Kidney (tissue), 14 donors: ENCODE data around the gene CYB561D2. TPM values are rescaled to one million over a fixed set of nuclear protein-coding genes. Genes with fewer than 3 reads are reported as not detected.

ENCODE experiments used
- DNase-seq, 5 donors: peaks; one replicate each; pipeline ENCODE4 v3.0.0-alpha.2; 2013 to 2020
- FAIRE-seq: peaks from 2 replicates; lab custom pipeline; 2012; peaks lifted over from hg19 to GRCh38; lab: Jason Lieb, UNC
- H3K27ac ChIP-seq, 2 donors: one replicate each; pipeline ENCODE4 v1.7.0; 2013; ENCODE audit warnings: low read depth in 2 of 2, low read length in 2 of 2, inconsistent platforms in 1 of 2
- H3K27me3 ChIP-seq: one replicate; pipeline ENCODE4 v1.7.1; 2013; ENCODE audit warnings: low read length, inconsistent platforms; ENCODE audit not compliant: control insufficient read depth, insufficient read depth
- H3K36me3 ChIP-seq, 3 donors: one replicate each; pipeline versions ENCODE4 v1.7.0 to v1.7.1; 2013; ENCODE audit warnings: low read length in 3 of 3, control low read depth in 1 of 3, inconsistent platforms in 1 of 3; ENCODE audit not compliant: insufficient read depth in 3 of 3, control insufficient read depth in 2 of 3
- H3K4me1 ChIP-seq, 3 donors: one replicate each; pipeline versions ENCODE4 v1.7.0 to v1.7.1; 2013; ENCODE audit warnings: low read length in 3 of 3, inconsistent platforms in 1 of 3, low read depth in 1 of 3; ENCODE audit not compliant: control insufficient read depth in 2 of 3, insufficient read depth in 2 of 3
- H3K4me3 ChIP-seq, 3 donors: one replicate each; pipeline versions ENCODE4 v1.7.0 to v1.8.1; 2013; ENCODE audit warnings: low read length in 3 of 3, control low read depth in 1 of 3, inconsistent platforms in 1 of 3
- H3K9ac ChIP-seq, 3 donors: one replicate each; pipeline versions ENCODE4 v1.7.0 to v1.7.1; 2013; ENCODE audit warnings: low read length in 3 of 3, control low read depth in 1 of 3, inconsistent platforms in 1 of 3
- H3K9me3 ChIP-seq, 3 donors: one replicate each; pipeline versions ENCODE4 v1.7.0 to v1.7.1; 2013; ENCODE audit warnings: low read length in 3 of 3, control low read depth in 1 of 3, inconsistent platforms in 1 of 3; ENCODE audit not compliant: control insufficient read depth in 2 of 3, insufficient read depth in 1 of 3
- intact Hi-C: fragments of 100-400 bp; cut with DNase I; formaldehyde crosslinking; loops from one replicate; pipeline ENCODE4 v1.11.1; 2022
- polyA plus RNA-seq: library from polyadenylated mRNA; stranded (reverse); fragments of 350-450 nt; fragmentation: Illumina TruSeq; extraction: RNeasy Lipid Tissue Mini Kit (QIAGEN cat#74804); gene quantifications from one replicate; pipeline ENCODE4 v1.2.3, GENCODE V29; 2014; ENCODE audit warnings: low read depth, low replicate concordance; ENCODE audit not compliant: insufficient read depth
- total RNA-seq: library from RNA; stranded (reverse); fragmentation: NEBNext Ultra II Directional; extraction: Animal tissue kit (Norgen Biotek cat#: 25700); gene quantifications from one replicate; pipeline ENCODE4 v1.2.1, GENCODE V29; 2021
- TF ChIP-seq, protein P1 (sequence below): IDR thresholded peaks from 3 replicates; pipeline ENCODE4 v1.5.1; 2012; ENCODE audit warnings: mild to moderate bottlenecking, moderate library complexity, borderline replicate concordance; ENCODE audit not compliant: insufficient read depth; ENCODE audit errors: extremely low read depth
- donor health status: control.
- donor health status: control.
- donor health status: control.
- donor health status: control.
- donor health status: control.
- donor health status: DM: yes; HTN: yes; CAD: no.
- donor health status: Normal renal cell carcinoma (clear cell type).

CYB561D2 gene
- total and polyA plus RNA-seq, 2 donors from 2014 or later: 28.5 to 38.8 TPM

DNA sequence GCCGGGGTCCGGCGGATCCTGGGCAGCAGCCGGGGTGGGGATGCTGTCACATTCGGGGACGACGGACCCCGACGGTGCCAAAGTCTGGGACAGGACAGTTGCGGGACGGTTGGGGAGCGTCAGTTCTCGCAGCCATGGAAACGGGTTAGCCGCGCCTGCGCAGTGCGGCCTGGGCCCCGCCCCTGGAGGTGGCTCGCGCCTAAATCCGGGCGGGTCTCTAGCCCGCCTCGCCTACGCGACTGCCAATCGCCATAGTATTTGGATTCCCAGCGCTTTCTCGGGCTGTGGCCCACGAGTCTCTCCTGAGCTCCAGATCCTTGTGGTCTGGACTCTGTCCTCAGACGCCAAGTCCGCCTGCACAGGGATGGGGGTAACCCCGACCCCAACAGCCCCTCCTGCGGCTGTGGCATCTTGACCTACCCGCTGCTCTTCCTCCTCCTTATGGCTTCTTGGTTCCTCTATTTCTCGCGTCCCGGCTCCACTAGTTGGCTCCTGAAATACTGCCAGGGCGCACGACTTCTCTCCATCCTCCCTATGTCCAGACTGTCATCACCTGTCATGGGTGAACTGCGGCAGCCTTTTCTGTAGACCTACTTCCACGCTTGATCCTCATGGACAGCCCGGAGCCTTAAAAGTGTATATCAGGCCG lies 5.0 kb upstream of the CYB561D2 start, which contains the start of gene ZMYND10:
Gene ZMYND10, minus strand, starts transcription at position 147 of the 649 bp plus-strand sequence. CDS start 153 bp downstream, outside the sequence.
- no peaks in the 10 kb centered on the region for H3K27me3 ChIP-seq
- no peak within 1 kb of the TSS for H3K27ac ChIP-seq
- DNase-seq: peak; percentile 56 to 88 (median 70)
- H3K9me3 ChIP-seq: no peaks in the 10 kb centered on the region
- TF ChIP-seq, protein P1, sequence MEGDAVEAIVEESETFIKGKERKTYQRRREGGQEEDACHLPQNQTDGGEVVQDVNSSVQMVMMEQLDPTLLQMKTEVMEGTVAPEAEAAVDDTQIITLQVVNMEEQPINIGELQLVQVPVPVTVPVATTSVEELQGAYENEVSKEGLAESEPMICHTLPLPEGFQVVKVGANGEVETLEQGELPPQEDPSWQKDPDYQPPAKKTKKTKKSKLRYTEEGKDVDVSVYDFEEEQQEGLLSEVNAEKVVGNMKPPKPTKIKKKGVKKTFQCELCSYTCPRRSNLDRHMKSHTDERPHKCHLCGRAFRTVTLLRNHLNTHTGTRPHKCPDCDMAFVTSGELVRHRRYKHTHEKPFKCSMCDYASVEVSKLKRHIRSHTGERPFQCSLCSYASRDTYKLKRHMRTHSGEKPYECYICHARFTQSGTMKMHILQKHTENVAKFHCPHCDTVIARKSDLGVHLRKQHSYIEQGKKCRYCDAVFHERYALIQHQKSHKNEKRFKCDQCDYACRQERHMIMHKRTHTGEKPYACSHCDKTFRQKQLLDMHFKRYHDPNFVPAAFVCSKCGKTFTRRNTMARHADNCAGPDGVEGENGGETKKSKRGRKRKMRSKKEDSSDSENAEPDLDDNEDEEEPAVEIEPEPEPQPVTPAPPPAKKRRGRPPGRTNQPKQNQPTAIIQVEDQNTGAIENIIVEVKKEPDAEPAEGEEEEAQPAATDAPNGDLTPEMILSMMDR: no peak
- intact Hi-C loops: loop anchor here (5.0 kb wide), 1 partner anchor 197 kb away; no protein-coding TSS in a partner anchor
- FAIRE-seq: no peak
- peak within 1 kb of the TSS in 2 of 3 donors; percentile 35 to 51 for H3K9ac ChIP-seq
- H3K36me3 ChIP-seq: peaks cover 0 to 4% (median 4%) of the 10 kb centered on the region in 3 donors
- peak within 1 kb of the TSS; percentile 24 to 46 (median 36) for H3K4me3 ChIP-seq
- peaks cover 0 to 24% (median 6%) of the 10 kb centered on the region in 3 donors for H3K4me1 ChIP-seq

DNA sequence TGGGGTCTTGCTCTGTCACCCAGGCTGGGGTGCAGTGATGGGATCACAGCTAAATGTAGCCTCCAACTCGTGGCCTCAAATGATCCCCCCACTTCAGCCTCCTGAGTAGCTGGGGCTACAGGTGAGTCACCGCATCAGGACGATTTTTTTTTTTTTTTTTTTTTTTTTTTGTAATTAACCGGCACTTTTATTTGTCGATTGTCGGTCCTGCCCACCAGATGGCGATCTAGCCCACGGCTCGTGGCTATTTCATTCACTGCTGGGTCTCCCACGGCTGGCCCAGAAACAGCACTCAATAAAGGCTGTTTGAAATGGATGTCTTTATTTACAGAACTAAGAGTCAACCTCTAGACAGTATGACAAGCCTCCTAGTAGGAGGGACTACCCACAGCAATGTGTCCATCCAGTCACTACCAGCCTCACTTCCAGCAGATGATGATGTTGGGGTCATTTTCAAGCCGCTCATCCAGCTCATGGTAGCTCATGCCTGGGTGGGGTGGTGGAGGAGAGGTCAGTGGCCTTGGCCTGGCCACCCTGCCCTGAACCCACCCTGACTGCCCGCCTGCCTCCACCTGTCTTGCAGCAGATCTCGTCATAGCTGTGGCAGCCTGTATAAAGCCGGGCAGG lies 3.4 kb upstream of the CYB561D2 start:
- Histone ChIP-seq H3K9me3 (no peaks in the 10 kb centered on the region), H3K27me3 (no peaks in the 10 kb centered on the region), H3K36me3 (peaks cover 0 to 4% (median 4%) of the 10 kb centered on the region in 3 donors), H3K4me1 (peaks cover 0 to 33% (median 14%) of the 10 kb centered on the region in 3 donors), H3K9ac (no peak overlapping the region), H3K4me3 (peak overlapping the region in 1 of 3 donors; percentile 11), H3K27ac (no peak overlapping the region)
- FAIRE-seq: peak; percentile 85
- intact Hi-C loops: loop anchor here (5.0 kb wide), 1 partner anchor 195 kb away; no protein-coding TSS in a partner anchor
- TF ChIP-seq, protein P1: peak; percentile 69
- peak; percentile 82 to 90 (median 85) for DNase-seq

DNA sequence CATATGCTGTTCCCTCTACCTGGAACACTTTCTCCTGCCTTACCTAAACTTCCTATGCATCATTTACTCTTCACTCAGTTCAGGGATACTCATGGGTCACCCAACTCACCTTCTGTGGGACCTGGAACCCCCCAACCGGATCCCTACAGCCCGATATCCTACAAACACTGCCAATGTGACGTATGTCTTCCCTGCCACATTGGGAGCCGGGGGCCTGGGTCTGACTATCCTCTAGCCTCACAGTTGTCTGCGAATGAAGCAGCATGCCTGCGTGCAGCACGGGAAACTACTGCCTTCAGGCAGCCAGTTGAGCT lies 492 bp upstream of the CYB561D2 start:
- H3K9ac ChIP-seq: peak overlapping the region; percentile 34 to 91 (median 70)
- DNase-seq: no peak
- H3K4me3 ChIP-seq: peak overlapping the region; percentile 81 to 97 (median 86)
- no peaks in the 10 kb centered on the region for H3K9me3 ChIP-seq
- no peak for FAIRE-seq
- intact Hi-C loops: no loop called here
- H3K27me3 ChIP-seq: no peaks in the 10 kb centered on the region
- H3K27ac ChIP-seq: peak overlapping the region; percentile 40 to 96
- peaks cover 0 to 21% (median 14%) of the 10 kb centered on the region in 3 donors for H3K36me3 ChIP-seq
- peaks cover 0 to 36% (median 17%) of the 10 kb centered on the region in 3 donors for H3K4me1 ChIP-seq
- TF ChIP-seq, protein P1: no peak
